Hematopoietic multipotent progenitor cell treated with erythropoietin and hydrocortisone succinate and interleukin-3 and kit ligand, for 15 days (in vitro differentiated cells): ENCODE measurements around the gene HOXC12.

Experiments
- DNase-seq: peaks from one replicate; pipeline ENCODE4 v3.0.0-alpha.2; 2015; ENCODE audit warnings: low spot score

The HOXC12 gene

GRCh38 chr12:53941187-53941586, 13.5 kb upstream of the HOXC12 start:
- no peak for DNase-seq

GRCh38 chr12:53941750-53942149, 13.0 kb upstream of the HOXC12 start:
- DNase-seq: no peak

GRCh38 chr12:53942467-53942997, 12.2 kb upstream of the HOXC12 start:
- no peak for DNase-seq

- no peak for DNase-seq
Measured at GRCh38 chr12:53944209-53944608, 10.5 kb upstream of the HOXC12 start.

GRCh38 chr12:53944907-53945847, 9.5 kb upstream of the HOXC12 start:
- no peak for DNase-seq

GRCh38 chr12:53947743-53948142, 7.0 kb upstream of the HOXC12 start:
- no peak for DNase-seq

- no peak for DNase-seq
Measured at GRCh38 chr12:53948650-53949593, 5.8 kb upstream of the HOXC12 start.

GRCh38 chr12:53949631-53950436, 4.9 kb upstream of the HOXC12 start:
- DNase-seq: no peak

- DNase-seq: no peak
Measured at GRCh38 chr12:53950437-53950773, 4.3 kb upstream of the HOXC12 start.

GRCh38 chr12:53950789-53951576, 3.7 kb upstream of the HOXC12 start:
- DNase-seq: no peak

- no peak for DNase-seq
Measured at GRCh38 chr12:53951577-53952334, 2.9 kb upstream of the HOXC12 start.

GRCh38 chr12:53952335-53952694, 2.4 kb upstream of the HOXC12 start:
- no peak for DNase-seq

- no peak for DNase-seq
Measured at GRCh38 chr12:53952871-53953734, 1.6 kb upstream of the HOXC12 start.

GRCh38 chr12:53953831-53954693, 641 bp upstream of the HOXC12 start:
- no peak for DNase-seq

- no peak for DNase-seq
Measured at GRCh38 chr12:53955036-53955775, 503 bp downstream of the HOXC12 start.

GRCh38 chr12:53955776-53956250, 1.1 kb downstream of the HOXC12 start:
- DNase-seq: no peak

- no peak for DNase-seq
Measured at GRCh38 chr12:53956251-53956887, 1.7 kb downstream of the HOXC12 start.
